DND-41 (cell line): ENCODE data around the gene SLC26A6.

Experiments
- ATAC-seq: fragments of 200-7000 bp; cut with Tn5 transposase; 3 replicates; pipeline ENCODE4 v1.9.1; 2021; ENCODE audit warnings: low read depth; ENCODE audit not compliant: insufficient read depth
- DNase-seq: peaks from one replicate; pipeline ENCODE4 v3.0.0-alpha.2; 2020
- H2AFZ ChIP-seq: 2 replicates; pipeline ENCODE4 v1.6.0; 2012; ENCODE audit warnings: low read depth, low read length
- H3K27ac ChIP-seq: 2 replicates; pipeline ENCODE4 v1.5.1; 2012; ENCODE audit warnings: low read length, inconsistent platforms
- H3K27me3 ChIP-seq: fragments of 200-600 bp; sonication (generic); 2 replicates; pipeline ENCODE4 v1.6.0; 2012; ENCODE audit warnings: low read length, mild to moderate bottlenecking, inconsistent platforms; ENCODE audit not compliant: insufficient read depth, poor library complexity
- H3K36me3 ChIP-seq: 2 replicates; pipeline ENCODE4 v1.5.1; 2012; ENCODE audit warnings: low read length, inconsistent platforms; ENCODE audit not compliant: insufficient read depth
- H3K4me1 ChIP-seq: 2 replicates; pipeline ENCODE4 v1.5.1; 2012; ENCODE audit warnings: mild to moderate bottlenecking, low read length; ENCODE audit not compliant: insufficient read depth
- H3K4me2 ChIP-seq: 2 replicates; pipeline ENCODE4 v1.6.0; 2012; ENCODE audit warnings: mild to moderate bottlenecking, moderate library complexity, low read length, inconsistent platforms; ENCODE audit not compliant: insufficient read depth
- H3K4me3 ChIP-seq, 2 experiments: fragments of 200-600 bp in 1 of 2; shearing (Covaris generic) in 1 of 2; 2 replicates each; pipeline ENCODE4 v1.5.1; 2012 to 2016; ENCODE audit warnings: inconsistent platforms in 2 of 2, low read length in 2 of 2, mild to moderate bottlenecking in 2 of 2, low read depth in 1 of 2, moderate library complexity in 1 of 2
- H3K79me2 ChIP-seq: 2 replicates; pipeline ENCODE4 v1.6.0; 2012; ENCODE audit warnings: low read length, inconsistent platforms; ENCODE audit not compliant: insufficient read depth
- H3K9ac ChIP-seq: 2 replicates; pipeline ENCODE4 v1.6.0; 2012; ENCODE audit warnings: low read depth, mild to moderate bottlenecking, inconsistent platforms, low read length, moderate library complexity
- H3K9me3 ChIP-seq: 2 replicates; pipeline ENCODE4 v1.5.1; 2012; ENCODE audit warnings: low read length, moderate library complexity, mild to moderate bottlenecking, inconsistent platforms; ENCODE audit not compliant: insufficient read depth, severe bottlenecking
- H4K20me1 ChIP-seq: 2 replicates; pipeline ENCODE4 v1.6.0; 2012; ENCODE audit warnings: low read length; ENCODE audit not compliant: insufficient read depth
- EZH2 ChIP-seq: IDR thresholded peaks from 3 replicates; pipeline ENCODE4 v1.6.1; 2012; ENCODE audit warnings: borderline replicate concordance, low read depth, mild to moderate bottlenecking, moderate library complexity, low read length, inconsistent platforms; ENCODE audit not compliant: severe bottlenecking
- TF ChIP-seq, protein P1 (sequence below): IDR thresholded peaks from 2 replicates; pipeline ENCODE4 v1.5.1; 2012; ENCODE audit warnings: borderline replicate concordance, low read length, moderate library complexity, mild to moderate bottlenecking; ENCODE audit not compliant: poor library complexity, severe bottlenecking; ENCODE audit errors: extremely low read depth

Gene SLC26A6

GRCh38 chr3:48660800-48661400, 25.6 kb upstream of the SLC26A6 start:
- H3K27ac ChIP-seq = no peak overlapping the region
- no peak for TF ChIP-seq EZH2
- TF ChIP-seq, protein P1, sequence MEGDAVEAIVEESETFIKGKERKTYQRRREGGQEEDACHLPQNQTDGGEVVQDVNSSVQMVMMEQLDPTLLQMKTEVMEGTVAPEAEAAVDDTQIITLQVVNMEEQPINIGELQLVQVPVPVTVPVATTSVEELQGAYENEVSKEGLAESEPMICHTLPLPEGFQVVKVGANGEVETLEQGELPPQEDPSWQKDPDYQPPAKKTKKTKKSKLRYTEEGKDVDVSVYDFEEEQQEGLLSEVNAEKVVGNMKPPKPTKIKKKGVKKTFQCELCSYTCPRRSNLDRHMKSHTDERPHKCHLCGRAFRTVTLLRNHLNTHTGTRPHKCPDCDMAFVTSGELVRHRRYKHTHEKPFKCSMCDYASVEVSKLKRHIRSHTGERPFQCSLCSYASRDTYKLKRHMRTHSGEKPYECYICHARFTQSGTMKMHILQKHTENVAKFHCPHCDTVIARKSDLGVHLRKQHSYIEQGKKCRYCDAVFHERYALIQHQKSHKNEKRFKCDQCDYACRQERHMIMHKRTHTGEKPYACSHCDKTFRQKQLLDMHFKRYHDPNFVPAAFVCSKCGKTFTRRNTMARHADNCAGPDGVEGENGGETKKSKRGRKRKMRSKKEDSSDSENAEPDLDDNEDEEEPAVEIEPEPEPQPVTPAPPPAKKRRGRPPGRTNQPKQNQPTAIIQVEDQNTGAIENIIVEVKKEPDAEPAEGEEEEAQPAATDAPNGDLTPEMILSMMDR = no peak
- H3K9me3 ChIP-seq = no peaks in the 10 kb centered on the region
- H3K9ac ChIP-seq = no peak overlapping the region
- H3K79me2 ChIP-seq = no peaks in the 10 kb centered on the region
- DNase-seq (no peak), ATAC-seq (no peak)
- no peak overlapping the region for H2AFZ ChIP-seq
- no peaks in the 10 kb centered on the region for H3K4me1 ChIP-seq
- peaks cover 5% of the 10 kb centered on the region; the same call in 1 of the 2 replicates for H3K36me3 ChIP-seq
- H3K27me3 ChIP-seq = no peaks in the 10 kb centered on the region
- H3K4me2 ChIP-seq = no peak overlapping the region
- H4K20me1 ChIP-seq = no peaks in the 10 kb centered on the region
- H3K4me3 ChIP-seq = no peak overlapping the region

GRCh38 chr3:48656841-48657281, 21.6 kb upstream of the SLC26A6 start:
- ATAC-seq (no peak), DNase-seq (no peak)
- H2AFZ ChIP-seq = no peak overlapping the region
- H4K20me1 ChIP-seq = peaks cover 6% of the 10 kb centered on the region; the same call in 1 of the 2 replicates
- no peaks in the 10 kb centered on the region for H3K36me3 ChIP-seq
- H3K9ac ChIP-seq = no peak overlapping the region
- no peak overlapping the region for H3K4me2 ChIP-seq
- H3K9me3 ChIP-seq = no peaks in the 10 kb centered on the region
- H3K4me1 ChIP-seq = no peaks in the 10 kb centered on the region
- H3K79me2 ChIP-seq = no peaks in the 10 kb centered on the region
- no peaks in the 10 kb centered on the region for H3K27me3 ChIP-seq
- no peak overlapping the region for H3K4me3 ChIP-seq
- TF ChIP-seq EZH2 = no peak
- TF ChIP-seq, protein P1 = no peak
- H3K27ac ChIP-seq = no peak overlapping the region

DNA sequence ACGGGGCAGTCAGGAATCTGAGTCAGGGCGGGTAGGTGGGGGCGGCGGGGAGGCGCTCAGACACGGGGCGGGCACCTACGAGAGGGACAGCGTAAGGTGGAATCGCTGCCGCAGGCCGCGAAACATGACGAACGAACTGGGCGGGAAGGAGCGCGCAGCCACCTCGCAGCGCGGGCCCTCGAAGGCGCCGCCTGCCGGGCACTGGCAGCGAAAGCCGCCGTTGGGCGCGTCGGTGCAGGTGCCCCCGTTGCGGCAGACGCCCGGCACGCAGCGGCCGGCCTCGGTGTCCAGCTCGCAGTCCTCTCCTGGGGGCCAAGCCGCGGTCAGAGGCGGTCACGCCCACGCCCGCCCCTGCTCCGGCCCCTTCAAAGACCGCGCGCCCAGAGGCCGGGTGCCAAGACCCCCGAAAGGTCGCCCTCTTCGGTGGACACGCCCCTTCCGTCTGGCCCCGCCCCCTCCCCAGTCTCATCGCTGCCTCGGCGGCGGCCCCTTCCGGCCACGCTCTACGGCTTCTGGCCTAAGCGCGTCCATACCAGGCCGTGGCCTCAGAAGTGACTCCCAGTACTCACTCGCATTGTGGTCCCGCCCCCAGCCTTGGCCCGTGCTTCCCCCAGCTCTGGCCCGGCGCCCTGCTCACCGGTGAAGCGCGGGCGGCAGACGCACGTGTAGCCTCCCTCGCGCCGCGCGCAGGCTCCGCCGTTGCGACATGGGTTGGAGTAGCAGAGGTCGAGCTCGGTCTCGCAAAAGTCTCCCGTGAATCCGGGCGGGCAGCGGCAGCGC, 21.0 kb upstream of the SLC26A6 start:
- Histone ChIP-seq H3K27me3 (no peaks in the 10 kb centered on the region), H3K4me1 (no peaks in the 10 kb centered on the region), H3K4me3 (no peak overlapping the region), H3K9ac (no peak overlapping the region), H3K36me3 (no peaks in the 10 kb centered on the region), H3K27ac (no peak overlapping the region), H3K4me2 (no peak overlapping the region), H4K20me1 (peaks cover 6% of the 10 kb centered on the region; the same call in 1 of the 2 replicates), H3K79me2 (no peaks in the 10 kb centered on the region), H2AFZ (no peak overlapping the region), H3K9me3 (no peaks in the 10 kb centered on the region)
- TF ChIP-seq, protein P1 = no peak
- no peak for ATAC-seq
- DNase-seq = no peak
